ENCODE measurements around the gene TANC1. TPM values are rescaled to one million over a fixed set of nuclear protein-coding genes. Genes with fewer than 3 reads are reported as not detected.

TANC1 gene
- total RNA-seq, 4 donors from 2014 or later, result 34.5 to 125 (median 47.0) TPM

DNA sequence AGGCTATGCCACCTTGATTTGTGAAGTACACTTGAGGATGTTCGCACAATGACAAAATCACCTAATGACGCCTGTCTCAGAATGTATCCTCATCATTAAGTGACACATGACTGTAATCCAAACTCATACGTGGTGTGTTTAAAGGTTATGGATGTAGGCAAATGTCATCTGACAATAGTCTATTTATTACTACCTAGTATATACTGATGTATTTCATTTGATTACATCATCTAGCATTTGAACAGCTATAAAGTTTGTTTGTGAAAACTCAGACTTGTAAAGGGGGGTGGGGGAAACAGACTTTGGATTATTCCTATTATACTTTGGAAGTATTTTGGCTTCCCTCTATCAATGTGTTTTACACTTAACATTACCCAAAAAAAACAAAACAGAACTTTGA lies 129.9 kb downstream of the TANC1 start:
- DNase-seq, result no peak
- intact Hi-C loops (cut with DNase I; ENCODE audit: low total_unique reads), result no loop called here

DNA sequence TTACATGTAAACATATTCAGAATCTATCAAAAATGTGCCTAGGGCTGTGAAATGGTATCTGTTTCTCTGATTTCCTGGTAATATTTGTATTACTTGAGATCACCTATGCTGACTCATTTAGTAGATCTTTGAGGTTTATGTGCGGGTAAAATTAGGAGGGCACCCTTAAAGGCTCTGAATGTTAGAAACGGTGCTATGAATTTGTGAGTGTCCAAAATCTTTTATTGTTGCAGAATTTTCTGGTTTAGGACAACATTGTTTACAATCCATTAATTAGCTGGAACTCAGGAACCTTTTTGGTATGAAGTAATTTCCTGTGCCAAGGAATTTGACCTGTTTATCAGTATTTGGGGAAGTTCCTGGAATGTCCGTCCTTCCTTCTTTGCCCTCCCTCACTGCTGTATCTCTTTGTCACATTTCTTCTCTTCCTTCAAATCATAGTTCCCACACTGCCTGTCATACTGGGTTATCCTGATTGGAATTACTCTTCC lies 130.5 kb downstream of the TANC1 start:
- H3K9me3 ChIP-seq, result peaks cover 0 to 4% of the 10 kb centered on the region in 2 donors
- H3K4me1 ChIP-seq, result peaks cover 9 to 21% (median 19%) of the 10 kb centered on the region in 4 donors
- H3K27ac ChIP-seq, result peak overlapping the region in 3 of 4 donors; percentile 2 to 11 (median 8)
- WGBS, 2 donors (ENCODE audit: low coverage in 1 of 2), result 36 to 93% methylated on average over 2 to 3 of the region's 3 CpGs
- intact Hi-C loops (cut with DNase I; ENCODE audit: low total_unique reads) (no loop called here), in situ Hi-C loops (cut with MboI; ENCODE audit: low pct_ligation_motif_present in 1 of 4, low pct_unique_long_range_greater_than_20kb in 1 of 4, low sequenced_read_pairs in 3 of 4) (no loop called here)
- TF ChIP-seq EP300 (IDR thresholded peaks at IDR 0.05; ENCODE audit: low read depth) (no peak), POLR2A (IDR thresholded peaks at IDR 0.05) (no peak)
- H3K36me3 ChIP-seq, result no peaks in the 10 kb centered on the region
- H3K27me3 ChIP-seq, result no peaks in the 10 kb centered on the region
- DNase-seq, result no peak
- H3K4me3 ChIP-seq, result no peak overlapping the region

More for the DNA sequence above, 129.9 kb downstream of the TANC1 start:
- H3K27ac ChIP-seq, result peak overlapping the region in 3 of 4 donors; percentile 2 to 27 (median 8)
- peaks cover 12 to 27% (median 25%) of the 10 kb centered on the region in 4 donors for H3K4me1 ChIP-seq
- H3K27me3 ChIP-seq, result no peaks in the 10 kb centered on the region
- in situ Hi-C loops (cut with MboI; ENCODE audit: low pct_ligation_motif_present in 1 of 4, low pct_unique_long_range_greater_than_20kb in 1 of 4, low sequenced_read_pairs in 3 of 4), result no loop called here
- H3K4me3 ChIP-seq, result no peak overlapping the region
- no peaks in the 10 kb centered on the region for H3K36me3 ChIP-seq
- no peak for TF ChIP-seq POLR2AphosphoS5 (IDR thresholded peaks at IDR 0.05)
- no peak for TF ChIP-seq POLR2A (IDR thresholded peaks at IDR 0.05)
- no peak for TF ChIP-seq CTCF (IDR thresholded peaks at IDR 0.05)
- TF ChIP-seq EP300 (IDR thresholded peaks at IDR 0.05; ENCODE audit: low read depth), result no peak
- WGBS, 2 donors (ENCODE audit: low coverage in 1 of 2), result 72 to 75% methylated on average over 3 of the region's 3 CpGs
- H3K9me3 ChIP-seq, result peaks cover 0 to 4% of the 10 kb centered on the region in 2 donors

- Histone ChIP-seq H3K36me3 (no peaks in the 10 kb centered on the region), H3K4me1 (peaks cover 0 to 7% (median 6%) of the 10 kb centered on the region in 4 donors), H3K27me3 (no peaks in the 10 kb centered on the region), H3K9me3 (no peaks in the 10 kb centered on the region), H3K4me3 (no peak overlapping the region), H3K27ac (no peak overlapping the region)
- TF ChIP-seq POLR2AphosphoS5 (IDR thresholded peaks at IDR 0.05) (no peak), CTCF (IDR thresholded peaks at IDR 0.05) (no peak), EP300 (IDR thresholded peaks at IDR 0.05; ENCODE audit: low read depth) (no peak), POLR2A (IDR thresholded peaks at IDR 0.05) (no peak)
- DNase-seq, result no peak
- intact Hi-C loops (cut with DNase I; ENCODE audit: low total_unique reads) (no loop called here), in situ Hi-C loops (cut with MboI; ENCODE audit: low pct_ligation_motif_present in 1 of 4, low pct_unique_long_range_greater_than_20kb in 1 of 4, low sequenced_read_pairs in 3 of 4) (no loop called here)
- 76 to 88% methylated on average over 5 to 7 of the region's 8 CpGs for WGBS, 2 donors (ENCODE audit: low coverage in 1 of 2)
Measured at GRCh38 chr2:159101755-159102489, 133.5 kb downstream of the TANC1 start.

DNA sequence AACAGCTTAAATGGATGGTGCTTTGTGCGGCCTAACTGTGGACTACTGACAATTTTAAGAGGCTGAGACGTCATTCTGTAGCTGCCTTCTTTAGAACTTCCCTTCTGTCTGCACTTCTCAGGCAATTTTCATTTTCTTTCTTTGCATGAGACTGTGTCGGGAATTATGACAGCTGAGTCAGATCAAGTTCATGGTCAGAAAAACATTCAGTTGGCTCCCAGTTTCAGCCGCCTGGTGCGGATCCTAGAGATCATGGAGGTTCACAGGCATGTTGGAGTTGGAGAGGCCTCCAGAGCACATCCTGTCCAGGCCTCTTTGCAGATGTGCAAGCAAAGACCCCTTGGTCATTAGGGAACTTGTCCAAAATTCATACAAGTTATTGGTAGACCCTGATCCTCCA lies 135.0 kb downstream of the TANC1 start:
- TF ChIP-seq EP300 (IDR thresholded peaks at IDR 0.05; ENCODE audit: low read depth), result no peak
- no peak for TF ChIP-seq CTCF (IDR thresholded peaks at IDR 0.05)
- TF ChIP-seq POLR2AphosphoS5 (IDR thresholded peaks at IDR 0.05), result no peak
- no peak for TF ChIP-seq POLR2A (IDR thresholded peaks at IDR 0.05)
- Histone ChIP-seq H3K27me3 (no peaks in the 10 kb centered on the region), H3K9me3 (no peaks in the 10 kb centered on the region), H3K27ac (no peak overlapping the region), H3K36me3 (no peaks in the 10 kb centered on the region), H3K4me3 (no peak overlapping the region), H3K4me1 (peaks cover 0 to 6% (median 2%) of the 10 kb centered on the region in 4 donors)
- no CpG with 5 or more reads among the region's 5 CpGs for WGBS, 2 donors (ENCODE audit: low coverage in 1 of 2)
- in situ Hi-C loops (cut with MboI; ENCODE audit: low pct_ligation_motif_present in 1 of 4, low pct_unique_long_range_greater_than_20kb in 1 of 4, low sequenced_read_pairs in 3 of 4), result no loop called here
- intact Hi-C loops (cut with DNase I; ENCODE audit: low total_unique reads), result no loop called here
- DNase-seq, result no peak

Data from transverse colon (tissue), 4 donors.